K562 (cell line): Measurements from ENCODE around the gene TAF3. TPM values are rescaled to one million over a fixed set of nuclear protein-coding genes. Genes with fewer than 3 reads are reported as not detected.

Source experiments
- ATAC-seq: fragments of 200-7000 bp; cut with Tn5 transposase; 3 replicates; pipeline ENCODE4 v1.9.1; 2020; ENCODE audit warnings: moderate library complexity
- BruUV-seq: library from RNA; stranded (reverse); fragments of 400-500 nt; replicated peaks from 2 replicates; lab custom pipeline; 2021; lab: Mats Ljungman, UMichigan
- CTCF ChIA-PET: fragments of 300-600 bp; formaldehyde crosslinking; extraction: SDS; loops from one replicate; lab custom pipeline; 2021; ENCODE audit warnings: low intra/inter-chr PET ratio; lab: Yijun Ruan, JAX
- POLR2A ChIA-PET: fragments of 300-600, 350-650 bp; sonication (Branson Sonifier 250); formaldehyde crosslinking; extraction: SDS; loops from one replicate; lab custom pipeline; 2021; ENCODE audit warnings: antibody characterized with exemption, inconsistent platforms; lab: Yijun Ruan, JAX
- DNase-seq, 4 experiments: peaks; one replicate each; pipeline versions ENCODE4 v3.0.0 to v3.0.0-alpha.2; 2011 to 2018; ENCODE audit warnings: low spot score in 3 of 4, mixed read lengths in 3 of 4; ENCODE audit errors: extremely low read depth in 1 of 4
- FAIRE-seq: peaks from 2 replicates; lab custom pipeline; 2011; peaks lifted over from hg19 to GRCh38; lab: Jason Lieb, UNC
- H2AFZ ChIP-seq: 2 replicates; pipeline ENCODE4 v1.6.0; 2011; ENCODE audit warnings: low read depth, low read length, control low read depth, inconsistent platforms
- H3K27ac ChIP-seq: fragments of 200-600 bp; 3 replicates; pipeline ENCODE4 v1.8.0; 2011; ENCODE audit warnings: low read depth, mild to moderate bottlenecking, control low read depth, inconsistent platforms, low read length, moderate library complexity, mixed read lengths; ENCODE audit errors: extremely low read depth
- H3K27me3 ChIP-seq, 2 experiments: fragments of 300-600 bp in 1 of 2; 2 replicates in 1 of 2; 3 replicates in 1 of 2; pipeline versions ENCODE4 v1.6.0 to v1.8.0; 2011; ENCODE audit warnings: inconsistent platforms in 2 of 2, low read length in 2 of 2, mild to moderate bottlenecking in 1 of 2, mixed read lengths in 1 of 2, moderate library complexity in 1 of 2; ENCODE audit not compliant: control insufficient read depth in 2 of 2, insufficient read depth in 2 of 2
- H3K36me3 ChIP-seq: fragments of 300-600 bp; 3 replicates; pipeline ENCODE4 v1.8.0; 2011; ENCODE audit warnings: mild to moderate bottlenecking, low read length, inconsistent platforms; ENCODE audit not compliant: control insufficient read depth, insufficient read depth
- H3K4me1 ChIP-seq, 2 experiments: fragments of 200-600 bp in 1 of 2; replicated peaks in 1 of 2; 2 replicates in 1 of 2; 3 replicates in 1 of 2; pipeline versions ENCODE4 v1.5.1 to v1.8.0; 2011; ENCODE audit warnings: inconsistent platforms in 2 of 2, low read length in 2 of 2, mild to moderate bottlenecking in 1 of 2, mixed read lengths in 1 of 2, moderate library complexity in 1 of 2; ENCODE audit not compliant: control insufficient read depth in 2 of 2, insufficient read depth in 2 of 2
- H3K4me2 ChIP-seq: 2 replicates; pipeline ENCODE4 v1.6.1; 2011; ENCODE audit warnings: low read length, control low read depth, inconsistent platforms, mixed read lengths; ENCODE audit not compliant: insufficient read depth
- H3K4me3 ChIP-seq: fragments of 200-600 bp; sonication (generic), shearing (Covaris generic); 2 replicates; pipeline ENCODE4 v1.5.1; 2016; ENCODE audit warnings: control low read depth, inconsistent platforms
- H3K79me2 ChIP-seq: fragments of 200-600 bp; 3 replicates; pipeline ENCODE4 v1.8.0; 2011; ENCODE audit warnings: low read length, inconsistent platforms; ENCODE audit not compliant: control insufficient read depth, insufficient read depth
- H3K9ac ChIP-seq, 2 experiments: 2 replicates each; pipeline versions ENCODE4 v1.6.0 to v1.6.1; 2011; ENCODE audit warnings: low read depth in 2 of 2, low read length in 2 of 2, control low read depth in 1 of 2, inconsistent platforms in 1 of 2, mild to moderate bottlenecking in 1 of 2, mixed read lengths in 1 of 2; ENCODE audit not compliant: insufficient read depth in 1 of 2
- H3K9me1 ChIP-seq: one replicate; pipeline ENCODE4 v1.6.0; 2011; ENCODE audit warnings: inconsistent platforms, mild to moderate bottlenecking, low read length, moderate library complexity; ENCODE audit not compliant: control insufficient read depth, insufficient read depth
- H3K9me3 ChIP-seq: replicated peaks from 2 replicates; pipeline ENCODE4 v1.5.1; 2011; ENCODE audit warnings: low read depth, low read length, inconsistent platforms; ENCODE audit not compliant: control insufficient read depth, insufficient read depth
- H4K20me1 ChIP-seq: replicated peaks from 2 replicates; pipeline ENCODE4 v1.6.1; 2011; ENCODE audit warnings: low read length, inconsistent platforms, mixed read lengths; ENCODE audit not compliant: control insufficient read depth, insufficient read depth
- MTF1 ChIP-seq: fragments of 250-450 bp; sonication (Bioruptor Pico); IDR thresholded peaks from 2 replicates; pipeline ENCODE4 v1.9.0; 2021; ENCODE audit warnings: moderate library complexity, mild to moderate bottlenecking, inconsistent platforms, borderline replicate concordance
- PCBP1 ChIP-seq: fragments of 200-400 bp; formaldehyde crosslinking; IDR thresholded peaks from 2 replicates; pipeline ENCODE4 v1.6.1; 2018; ENCODE audit warnings: mild to moderate bottlenecking, low read depth, low read length; ENCODE audit not compliant: poor library complexity, severe bottlenecking
- TAF9B ChIP-seq: fragments of 450-650 bp; IDR thresholded peaks from 2 replicates; pipeline ENCODE4 v1.6.1; 2018; ENCODE audit warnings: mild to moderate bottlenecking; ENCODE audit not compliant: partially characterized antibody
- TCF3 ChIP-seq: sonication (generic); formaldehyde crosslinking; IDR thresholded peaks from 2 replicates; pipeline ENCODE4 v1.4.0; 2020; ENCODE audit warnings: mild to moderate bottlenecking, missing genetic modification reagents
- ZNF589 ChIP-seq: fragments of 200-800 bp; sonication (Bioruptor generic); IDR thresholded peaks from 2 replicates; pipeline ENCODE4 v1.6.1; 2016; ENCODE audit warnings: low read depth, missing genetic modification characterization, missing compliant biosample characterization
- WGBS: fragments of 100-300 bp; shearing (Covaris generic); methylation state at CpG from one replicate; pipeline ENCODE4 v1.1.6; 2016; ENCODE audit warnings: low coverage, mixed read lengths; ENCODE audit not compliant: insufficient coverage; ENCODE audit errors: missing lambda C conversion rate; 5-methylcytosine and 5-hydroxymethylcytosine counted together
- in situ Hi-C: fragments of 300-500 bp; cut with MboI; formaldehyde crosslinking; loops from 4 replicates; pipeline ENCODE4 v1.15.0; 2018; ENCODE audit warnings: inconsistent platforms, mixed read lengths
- intact Hi-C: fragments of 100-400 bp; cut with micrococcal nuclease; formaldehyde crosslinking; loops from 2 replicates; pipeline ENCODE4 v1.14.2; 2022
- polyA plus RNA-seq, 8 experiments: library from polyadenylated mRNA; depleted of rRNA in 4 of 8; stranded (reverse) in 5 of 8; unstranded in 3 of 8; fragments of >200 nt; fragmentation: Nextera tagmentation in 2 of 8; fragmentation: Illumina TruSeq in 1 of 8; extraction: Ambion mirVana in 2 of 8; extraction: Trizol in 1 of 8; gene quantifications; 2 replicates each; pipeline versions ENCODE4 v1.2.1 to v1.2.3, GENCODE V29; 2011 to 2014; ENCODE audit warnings: inconsistent platforms in 1 of 8, missing spikeins in 1 of 8
- total RNA-seq, 7 experiments: library from RNA; depleted of rRNA in 6 of 7; stranded (reverse); fragments of >200 nt in 6 of 7; fragmentation: Illumina TruSeq in 2 of 7; extraction: Trizol in 2 of 7; gene quantifications; 2 replicates each; pipeline versions ENCODE4 v1.2.1 to v1.2.3, GENCODE V29; 2011 to 2021; ENCODE audit warnings: low replicate concordance in 1 of 7
- TF ChIP-seq, protein P1 (sequence below), 2 experiments: fragments of 250-450 bp in 1 of 2; fragments of 450-650 bp in 1 of 2; sonication (Bioruptor Pico) in 1 of 2; IDR thresholded peaks; 2 replicates each; pipeline versions ENCODE4 v1.6.1 to v1.8.0; 2016 to 2021; ENCODE audit warnings: mild to moderate bottlenecking in 2 of 2, moderate library complexity in 2 of 2, missing compliant biosample characterization in 1 of 2, missing genetic modification characterization in 1 of 2
- TF ChIP-seq, protein P2 (sequence below): fragments of 450-650 bp; IDR thresholded peaks from 2 replicates; pipeline ENCODE4 v1.6.1; 2016
- TF ChIP-seq, protein P3 (sequence below): sonication (generic); formaldehyde crosslinking; IDR thresholded peaks from 2 replicates; pipeline ENCODE4 v1.8.1; 2022; ENCODE audit warnings: missing genetic modification reagents
- TF ChIP-seq, protein P4 (sequence below): fragments of 450-650 bp; formaldehyde crosslinking; IDR thresholded peaks from 2 replicates; pipeline ENCODE4 v1.4.0; 2020; ENCODE audit warnings: mild to moderate bottlenecking, moderate library complexity

TAF3 gene
- total and polyA plus RNA-seq, 9 of the 15 experiments (the other 6 are each of a cell fraction or from before 2014, with no cell fraction given): 1.5 to 9.9 (median 4.1) TPM

DNA sequence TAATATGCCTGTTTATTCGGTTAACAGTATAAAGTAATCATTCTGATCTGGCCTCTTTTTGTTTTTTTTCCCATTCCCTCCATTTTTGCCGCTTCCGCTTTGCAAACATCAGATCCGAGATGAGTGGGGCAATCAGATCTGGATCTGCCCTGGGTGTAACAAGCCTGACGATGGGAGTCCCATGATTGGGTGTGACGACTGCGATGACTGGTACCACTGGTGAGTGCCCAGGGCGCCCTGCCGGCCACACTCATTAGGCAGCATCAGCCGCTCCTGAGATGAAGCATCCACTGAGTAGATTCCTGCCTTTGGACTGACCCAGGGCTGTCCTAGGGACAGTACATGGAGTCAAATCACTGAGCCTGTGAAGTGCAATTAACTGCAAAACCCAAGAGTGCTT is 195.3 kb downstream of the TAF3 start:
- no TSS peak for BruUV-seq
- H3K9ac ChIP-seq: no peak overlapping the region
- no peak for TF ChIP-seq ZNF589 (CRISPR knock-in tag)
- TF ChIP-seq, protein P1, sequence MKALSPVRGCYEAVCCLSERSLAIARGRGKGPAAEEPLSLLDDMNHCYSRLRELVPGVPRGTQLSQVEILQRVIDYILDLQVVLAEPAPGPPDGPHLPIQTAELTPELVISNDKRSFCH (CRISPR knock-in tag; IDR thresholded peaks at IDR 0.05): no peak
- TF ChIP-seq, protein P1 (tag; IDR thresholded peaks at IDR 0.05): no peak
- TF ChIP-seq TAF9B: no peak
- 93% methylated on average over 10 of the region's 10 CpGs for WGBS
- CTCF ChIA-PET: no interaction called here
- H3K4me3 ChIP-seq: no peak overlapping the region
- ATAC-seq (no peak), FAIRE-seq (no peak), DNase-seq (no peak)
- intact Hi-C loops: no loop called here
- no peak overlapping the region for H2AFZ ChIP-seq
- no peaks in the 10 kb centered on the region for H3K27me3 ChIP-seq
- H3K4me1 ChIP-seq: no peaks in the 10 kb centered on the region
- in situ Hi-C loops: no loop called here
- H3K9me1 ChIP-seq: no peaks in the 10 kb centered on the region
- H4K20me1 ChIP-seq: no peaks in the 10 kb centered on the region
- no peak overlapping the region for H3K27ac ChIP-seq
- POLR2A ChIA-PET: no interaction called here
- peaks cover 20% of the 10 kb centered on the region; the same call in 2 of the 3 replicates for H3K36me3 ChIP-seq
- no peaks in the 10 kb centered on the region for H3K79me2 ChIP-seq
- H3K4me2 ChIP-seq: no peak overlapping the region
- H3K9me3 ChIP-seq: no peaks in the 10 kb centered on the region

DNA sequence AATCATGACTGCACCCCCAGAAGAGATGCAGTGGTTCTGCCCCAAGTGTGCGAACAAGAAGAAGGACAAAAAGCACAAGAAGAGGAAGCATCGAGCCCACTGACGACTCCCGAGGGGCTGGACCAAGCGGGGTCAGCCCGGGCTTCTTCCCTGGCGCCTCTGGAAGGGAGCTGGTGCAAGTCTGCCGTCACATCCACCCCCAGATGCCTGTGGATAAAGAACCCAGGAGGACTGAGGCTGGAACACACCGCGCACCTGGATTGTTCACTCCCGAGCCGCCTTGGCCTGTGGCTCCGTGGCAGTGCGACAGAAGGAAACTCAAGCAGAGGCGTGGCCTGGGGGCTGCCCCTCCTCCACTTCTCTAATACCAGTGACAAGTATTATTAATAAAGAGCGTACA is 196.3 kb downstream of the TAF3 start:
- Histone ChIP-seq H2AFZ (no peak overlapping the region), H3K4me3 (no peak overlapping the region), H3K79me2 (no peaks in the 10 kb centered on the region), H3K36me3 (peaks cover 20% of the 10 kb centered on the region; the same call in 2 of the 3 replicates), H3K27me3 (no peaks in the 10 kb centered on the region), H3K27ac (no peak overlapping the region), H3K9me1 (no peaks in the 10 kb centered on the region), H3K9ac (no peak overlapping the region), H3K4me1 (no peaks in the 10 kb centered on the region), H3K4me2 (no peak overlapping the region), H3K9me3 (no peaks in the 10 kb centered on the region), H4K20me1 (no peaks in the 10 kb centered on the region)
- BruUV-seq: no TSS peak
- no peak for ATAC-seq
- intact Hi-C loops (no loop called here), in situ Hi-C loops (no loop called here)
- ChIA-PET POLR2A (no interaction called here), CTCF (no interaction called here)
- WGBS: 90% methylated on average over 4 of the region's 16 CpGs
- DNase-seq: no peak
- FAIRE-seq: no peak
- TF ChIP-seq TCF3 (no peak), MTF1 (CRISPR knock-in tag) (no peak), PCBP1 (no peak)
- TF ChIP-seq, protein P2, sequence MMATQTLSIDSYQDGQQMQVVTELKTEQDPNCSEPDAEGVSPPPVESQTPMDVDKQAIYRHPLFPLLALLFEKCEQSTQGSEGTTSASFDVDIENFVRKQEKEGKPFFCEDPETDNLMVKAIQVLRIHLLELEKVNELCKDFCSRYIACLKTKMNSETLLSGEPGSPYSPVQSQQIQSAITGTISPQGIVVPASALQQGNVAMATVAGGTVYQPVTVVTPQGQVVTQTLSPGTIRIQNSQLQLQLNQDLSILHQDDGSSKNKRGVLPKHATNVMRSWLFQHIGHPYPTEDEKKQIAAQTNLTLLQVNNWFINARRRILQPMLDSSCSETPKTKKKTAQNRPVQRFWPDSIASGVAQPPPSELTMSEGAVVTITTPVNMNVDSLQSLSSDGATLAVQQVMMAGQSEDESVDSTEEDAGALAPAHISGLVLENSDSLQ: no peak
- TF ChIP-seq, protein P3, sequence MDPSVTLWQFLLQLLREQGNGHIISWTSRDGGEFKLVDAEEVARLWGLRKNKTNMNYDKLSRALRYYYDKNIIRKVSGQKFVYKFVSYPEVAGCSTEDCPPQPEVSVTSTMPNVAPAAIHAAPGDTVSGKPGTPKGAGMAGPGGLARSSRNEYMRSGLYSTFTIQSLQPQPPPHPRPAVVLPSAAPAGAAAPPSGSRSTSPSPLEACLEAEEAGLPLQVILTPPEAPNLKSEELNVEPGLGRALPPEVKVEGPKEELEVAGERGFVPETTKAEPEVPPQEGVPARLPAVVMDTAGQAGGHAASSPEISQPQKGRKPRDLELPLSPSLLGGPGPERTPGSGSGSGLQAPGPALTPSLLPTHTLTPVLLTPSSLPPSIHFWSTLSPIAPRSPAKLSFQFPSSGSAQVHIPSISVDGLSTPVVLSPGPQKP (CRISPR knock-in tag): no peak
- TF ChIP-seq, protein P4, sequence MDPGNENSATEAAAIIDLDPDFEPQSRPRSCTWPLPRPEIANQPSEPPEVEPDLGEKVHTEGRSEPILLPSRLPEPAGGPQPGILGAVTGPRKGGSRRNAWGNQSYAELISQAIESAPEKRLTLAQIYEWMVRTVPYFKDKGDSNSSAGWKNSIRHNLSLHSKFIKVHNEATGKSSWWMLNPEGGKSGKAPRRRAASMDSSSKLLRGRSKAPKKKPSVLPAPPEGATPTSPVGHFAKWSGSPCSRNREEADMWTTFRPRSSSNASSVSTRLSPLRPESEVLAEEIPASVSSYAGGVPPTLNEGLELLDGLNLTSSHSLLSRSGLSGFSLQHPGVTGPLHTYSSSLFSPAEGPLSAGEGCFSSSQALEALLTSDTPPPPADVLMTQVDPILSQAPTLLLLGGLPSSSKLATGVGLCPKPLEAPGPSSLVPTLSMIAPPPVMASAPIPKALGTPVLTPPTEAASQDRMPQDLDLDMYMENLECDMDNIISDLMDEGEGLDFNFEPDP (CRISPR knock-in tag): no peak
